ENCODE results near the gene NUP62.

The NUP62 gene

DNA sequence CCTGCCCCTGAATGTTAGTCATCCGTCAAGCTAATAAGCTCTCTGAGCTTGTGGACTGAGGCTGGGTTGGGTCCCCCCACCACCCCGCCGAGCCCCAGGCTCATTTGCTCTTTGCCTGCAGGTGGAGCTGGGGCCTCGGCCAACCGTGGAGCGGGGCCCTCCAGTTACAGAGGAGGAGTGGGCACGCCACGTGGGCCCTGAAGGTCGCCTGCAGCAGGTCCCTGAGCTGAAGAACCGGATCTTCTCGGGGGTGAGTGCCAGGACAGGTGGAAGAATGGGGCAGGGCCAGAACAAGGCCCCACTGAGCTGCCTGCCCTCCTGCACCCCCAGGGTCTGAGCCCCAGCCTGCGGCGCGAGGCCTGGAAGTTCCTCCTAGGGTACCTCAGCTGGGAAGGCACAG lies 46.7 kb downstream of the NUP62 start:
- DNase-seq = no peak

GRCh38 chr19:49881672-49882394 lies 47.5 kb downstream of the NUP62 start:
- DNase-seq = no peak

- no peak for DNase-seq
Observed at GRCh38 chr19:49881186-49881585, 48.1 kb downstream of the NUP62 start.

GRCh38 chr19:49880162-49880869 lies 49.0 kb downstream of the NUP62 start:
- DNase-seq = no peak

- no peak for DNase-seq
Observed at GRCh38 chr19:49879243-49879963, 49.9 kb downstream of the NUP62 start.

- no peak for DNase-seq
Observed at GRCh38 chr19:49878744-49879070, 50.6 kb downstream of the NUP62 start.

GRCh38 chr19:49877879-49878743 lies 51.2 kb downstream of the NUP62 start:
- peak in 54 of 56 donors; percentile 88 to 99 (median 96) for DNase-seq

DNA sequence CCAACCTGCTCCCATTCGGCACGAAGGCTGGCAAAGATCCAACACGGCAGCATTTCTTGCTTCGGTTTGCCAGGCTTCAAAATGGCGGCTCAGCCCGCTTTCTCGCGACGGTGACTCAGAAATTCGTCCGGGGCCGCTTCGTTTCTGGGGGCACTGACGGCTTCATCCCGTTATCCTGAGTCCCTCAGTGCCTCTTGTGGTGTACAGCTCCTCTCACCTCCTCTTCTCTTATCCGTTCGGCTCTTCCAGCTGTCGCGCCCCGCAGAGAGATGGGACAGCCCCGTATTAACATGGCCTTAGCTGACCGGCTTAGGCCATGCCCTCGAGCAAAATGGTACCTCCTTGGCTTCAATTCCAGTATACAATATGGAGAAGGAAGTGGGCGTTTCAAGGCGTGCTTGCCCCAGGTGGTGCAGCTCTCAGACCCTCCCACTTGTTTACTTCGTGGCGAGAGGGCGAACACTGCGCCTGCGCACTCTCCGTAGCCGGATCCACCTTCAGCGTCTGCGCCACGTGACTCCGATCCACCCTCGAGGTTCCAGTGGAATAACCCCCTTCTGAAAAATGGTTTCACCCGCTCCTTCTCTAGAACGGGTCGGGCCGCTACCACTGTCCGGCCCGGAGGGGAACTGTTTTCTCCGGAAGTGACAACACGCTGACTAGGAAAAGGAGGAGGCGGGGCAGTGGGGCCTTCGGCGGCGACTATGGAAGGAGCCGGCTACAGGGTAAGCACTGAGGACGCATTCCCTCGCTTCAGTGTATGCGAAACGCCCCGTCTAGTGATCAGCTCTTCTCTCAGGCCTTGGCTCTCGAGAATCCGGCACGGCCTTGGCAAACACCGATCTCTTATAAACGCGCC lies 52.1 kb downstream of the NUP62 start, which contains the start of the genes AKT1S1 and TBC1D17:
TSS of gene AKT1S1 (minus strand) at position 336 of the 859 bp plus-strand sequence. CDS start 4,060 bp downstream, outside the sequence.
TSS of gene TBC1D17 (plus strand) at position 683 of the 859 bp plus-strand sequence. CDS start at position 705, 22 bp downstream.
- DNase-seq = peak; percentile 92 to 100 (median 99)

GRCh38 chr19:49876422-49877019 lies 52.8 kb downstream of the NUP62 start:
- DNase-seq = peak; percentile 79 to 100 (median 98)

GRCh38 chr19:49875857-49876421 lies 53.4 kb downstream of the NUP62 start:
- peak in 47 of 56 donors; percentile 40 to 82 (median 69) for DNase-seq

GRCh38 chr19:49875177-49875576 lies 54.1 kb downstream of the NUP62 start:
- DNase-seq = no peak

- no peak for DNase-seq
Observed at GRCh38 chr19:49874503-49875157, 54.7 kb downstream of the NUP62 start.

- no peak for DNase-seq
Observed at GRCh38 chr19:49873834-49874233, 55.5 kb downstream of the NUP62 start.

GRCh38 chr19:49873129-49873521 lies 56.2 kb downstream of the NUP62 start:
- DNase-seq = no peak

DNA sequence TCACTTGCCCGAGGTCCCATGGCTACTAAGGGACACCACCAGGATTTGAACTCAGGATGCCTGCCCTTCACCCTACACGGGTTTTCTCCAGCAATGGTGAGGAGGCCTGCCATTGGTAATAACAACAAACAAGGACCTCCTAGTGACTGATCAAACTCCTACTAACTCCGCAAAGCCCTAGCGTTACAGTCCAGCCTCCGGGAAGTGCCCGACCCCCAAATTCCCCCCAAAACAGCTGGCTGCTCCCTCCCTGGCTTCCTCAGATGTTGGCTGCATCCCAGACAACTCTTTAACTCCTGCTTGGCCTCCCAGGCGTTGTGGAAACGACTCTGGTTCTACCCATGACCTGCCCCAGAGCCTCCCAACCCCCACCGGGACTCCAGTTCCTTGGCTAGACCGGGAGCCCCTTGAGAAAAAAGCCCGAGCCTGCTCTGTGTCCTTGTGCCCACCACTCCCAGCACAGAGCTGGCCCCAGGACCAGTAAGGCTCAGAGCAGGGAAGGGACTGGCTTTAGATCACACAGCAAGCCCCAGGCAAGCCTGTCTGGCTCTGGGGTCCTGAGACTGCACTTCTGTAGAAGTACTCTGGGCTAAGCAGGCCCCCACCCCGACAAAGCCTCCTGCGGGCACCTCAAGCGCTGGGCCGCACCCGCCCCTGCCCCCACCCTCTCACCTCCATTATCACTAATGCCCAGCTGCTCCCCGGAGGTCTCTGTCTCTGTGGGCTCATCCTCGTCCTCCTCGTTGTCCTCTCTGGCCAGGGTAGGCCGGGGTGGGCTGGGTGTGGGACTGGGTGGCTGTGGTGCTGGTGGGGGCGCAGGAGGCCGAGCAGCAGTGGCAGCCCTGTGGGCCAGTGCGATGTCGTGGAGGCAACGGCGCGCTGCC lies 56.8 kb downstream of the NUP62 start:
- no peak for DNase-seq

DNA sequence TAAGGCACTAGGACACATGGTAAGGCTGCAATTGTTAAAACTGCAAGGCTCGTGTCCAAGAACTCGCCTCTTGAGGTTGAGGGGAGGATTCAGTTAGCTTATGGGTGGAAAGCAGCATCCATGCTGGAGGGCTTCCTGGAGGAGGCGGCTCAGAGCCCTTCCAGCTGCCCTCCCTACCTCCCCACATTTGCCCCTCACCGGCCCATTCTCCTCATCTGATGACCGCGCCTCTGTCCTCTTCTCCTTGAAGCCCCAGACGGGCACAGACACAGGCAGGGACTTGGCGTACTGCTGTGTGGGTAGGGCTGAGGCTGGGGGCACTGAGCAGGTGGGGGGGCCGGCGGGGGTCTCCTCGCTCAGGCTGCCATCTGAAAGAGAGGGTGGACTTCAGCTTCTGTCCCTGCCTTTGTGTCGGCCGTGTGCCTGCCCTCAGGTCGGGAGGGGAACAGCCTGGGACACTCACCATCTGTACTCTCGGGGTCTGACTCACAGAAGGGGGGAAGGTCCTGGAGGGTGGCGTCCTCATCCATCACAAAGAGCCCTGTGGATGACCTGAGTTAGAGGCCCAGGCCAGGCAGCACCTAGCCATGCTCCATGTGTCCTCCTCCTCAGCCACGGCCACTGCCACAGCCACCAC lies 57.8 kb downstream of the NUP62 start:
- DNase-seq = no peak

DNA sequence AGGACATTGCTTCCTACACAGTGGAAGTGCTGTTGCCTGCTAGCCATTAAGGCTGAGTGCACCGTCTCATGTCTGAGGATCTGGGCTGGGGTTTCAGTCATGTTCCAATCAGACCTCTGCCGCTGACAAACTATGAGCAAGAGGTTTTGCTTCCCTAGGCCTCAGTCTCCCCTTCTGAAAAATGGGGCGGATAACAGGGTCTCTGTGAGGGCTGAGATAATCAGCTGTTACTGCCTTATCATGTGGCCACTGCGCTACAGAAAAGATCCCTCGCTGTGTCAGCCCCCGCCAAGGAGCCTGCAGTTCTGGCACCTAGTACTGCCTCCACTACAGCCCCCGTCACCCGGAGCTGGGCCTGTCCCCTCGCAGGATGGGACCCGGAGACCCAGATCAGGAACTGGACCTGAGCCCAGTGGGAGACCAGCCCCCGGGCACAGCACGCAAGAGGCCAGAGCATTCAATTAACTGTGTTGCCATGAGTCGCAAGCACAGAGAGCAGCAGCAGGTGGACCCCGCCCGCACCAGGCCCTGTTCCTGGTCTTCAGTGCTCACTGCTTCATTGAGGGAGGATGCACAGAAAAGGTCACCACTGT lies 58.9 kb downstream of the NUP62 start:
- peak in 1 of 56 donors; percentile 7 for DNase-seq

Data from nucleus accumbens (tissue), 56 donors.